SH-SY5Y (cell line): ENCODE results near the gene CCDC15.

Experiments
- GATA2 ChIP-seq: IDR thresholded peaks from 2 replicates; pipeline ENCODE4 v1.6.1; 2011; ENCODE audit warnings: mild to moderate bottlenecking, low read depth, low read length
- GATA3 ChIP-seq: IDR thresholded peaks from 2 replicates; pipeline ENCODE4 v1.6.1; 2011; ENCODE audit warnings: low read depth, mild to moderate bottlenecking, low read length, moderate library complexity

The CCDC15 gene, protein sequence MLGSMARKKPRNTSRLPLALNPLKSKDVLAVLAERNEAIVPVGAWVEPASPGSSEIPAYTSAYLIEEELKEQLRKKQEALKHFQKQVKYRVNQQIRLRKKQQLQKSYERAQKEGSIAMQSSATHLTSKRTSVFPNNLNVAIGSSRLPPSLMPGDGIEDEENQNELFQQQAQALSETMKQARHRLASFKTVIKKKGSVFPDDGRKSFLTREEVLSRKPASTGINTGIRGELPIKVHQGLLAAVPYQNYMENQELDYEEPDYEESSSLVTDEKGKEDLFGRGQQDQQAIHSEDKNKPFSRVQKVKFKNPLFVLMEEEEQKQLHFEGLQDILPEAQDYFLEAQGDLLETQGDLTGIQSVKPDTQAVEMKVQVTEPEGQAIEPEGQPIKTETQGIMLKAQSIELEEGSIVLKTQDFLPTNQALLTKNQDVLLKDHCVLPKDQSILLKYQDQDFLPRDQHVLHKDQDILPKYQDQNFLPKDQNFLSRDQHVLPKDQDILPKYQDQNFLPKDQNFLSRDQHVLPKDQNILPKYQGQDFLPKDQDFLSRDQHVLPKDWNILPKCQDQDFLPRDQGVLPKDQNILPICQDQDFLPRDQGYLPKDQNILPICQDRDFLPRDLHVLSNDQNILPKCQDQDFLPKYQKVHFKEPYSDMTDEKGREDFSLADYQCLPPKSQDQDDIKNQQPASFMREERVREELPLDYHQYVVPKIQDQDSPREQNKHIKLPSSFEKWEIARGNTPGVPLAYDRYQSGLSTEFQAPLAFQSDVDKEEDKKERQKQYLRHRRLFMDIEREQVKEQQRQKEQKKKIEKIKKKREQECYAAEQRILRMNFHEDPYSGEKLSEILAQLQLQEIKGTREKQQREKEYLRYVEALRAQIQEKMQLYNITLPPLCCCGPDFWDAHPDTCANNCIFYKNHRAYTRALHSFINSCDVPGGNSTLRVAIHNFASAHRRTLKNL

GRCh38 chr11:124953753-124954589 is at the start of gene CCDC15:
Gene CCDC15, plus strand, starts transcription at chr11:124954202. Its CDS starts 531 bp downstream, at chr11:124954733.
- TF ChIP-seq GATA2: no peak
- TF ChIP-seq GATA3: no peak

DNA sequence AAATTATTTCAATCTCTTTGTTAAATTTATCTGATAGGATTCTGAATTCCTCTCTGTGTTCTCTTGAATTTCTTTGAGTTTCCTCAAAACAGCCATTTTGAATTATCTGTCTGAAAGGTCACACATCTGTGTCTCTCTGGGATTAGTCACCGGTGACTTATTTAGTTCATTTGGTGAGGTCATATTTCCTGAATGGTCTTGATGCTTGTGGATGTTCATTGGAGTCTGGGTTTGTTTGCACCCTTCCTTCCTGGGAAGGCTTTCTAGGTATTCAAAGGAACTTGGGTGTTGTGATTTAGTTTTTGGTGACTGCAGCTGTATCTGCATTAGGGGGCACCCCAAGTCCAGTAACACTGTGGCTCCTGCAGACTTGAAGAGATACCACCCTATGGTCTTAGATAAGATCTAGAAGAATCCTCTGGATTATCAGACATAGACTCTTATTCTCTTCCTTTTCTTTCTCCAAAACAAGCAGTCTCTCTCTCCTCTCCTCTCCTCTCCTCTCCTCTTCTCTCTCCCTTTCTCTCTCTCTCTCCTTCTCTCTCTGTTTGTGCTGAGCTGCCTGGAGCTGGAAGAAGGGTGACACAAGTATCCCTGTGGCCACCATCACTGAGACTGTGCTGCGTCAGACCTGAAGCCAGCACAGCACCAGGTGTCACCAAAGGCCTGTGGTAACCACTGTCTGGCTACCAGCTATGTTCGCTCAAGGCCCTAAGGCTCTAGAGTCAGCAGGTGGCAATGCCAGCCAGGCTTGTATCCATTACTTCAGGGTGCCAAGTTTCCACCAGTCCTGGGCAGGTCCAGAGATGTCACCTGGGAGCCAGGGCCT is 38.2 kb upstream of the CCDC15 start:
- no peak for TF ChIP-seq GATA3
- TF ChIP-seq GATA2: no peak

DNA sequence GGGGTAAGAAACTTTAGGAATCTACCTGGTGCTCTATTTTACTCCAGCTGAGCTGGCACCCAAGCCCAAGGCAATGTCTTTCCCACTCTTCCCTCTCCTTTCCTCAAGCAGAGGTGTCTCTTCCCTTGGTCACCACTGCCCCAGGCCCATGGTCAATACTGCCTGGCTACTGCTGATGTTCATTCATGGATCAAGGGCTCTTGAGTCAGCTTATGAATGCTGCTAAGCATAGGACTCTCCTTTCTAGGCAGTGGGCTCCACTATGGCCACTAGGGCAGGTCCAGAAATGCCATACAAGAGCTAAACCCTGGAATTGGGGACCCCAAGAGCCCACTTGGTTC is 37.7 kb upstream of the CCDC15 start:
- TF ChIP-seq GATA3 (no peak), GATA2 (no peak)

- no peak for TF ChIP-seq GATA3
- no peak for TF ChIP-seq GATA2
Measured at GRCh38 chr11:124917115-124917637, 36.8 kb upstream of the CCDC15 start.

DNA sequence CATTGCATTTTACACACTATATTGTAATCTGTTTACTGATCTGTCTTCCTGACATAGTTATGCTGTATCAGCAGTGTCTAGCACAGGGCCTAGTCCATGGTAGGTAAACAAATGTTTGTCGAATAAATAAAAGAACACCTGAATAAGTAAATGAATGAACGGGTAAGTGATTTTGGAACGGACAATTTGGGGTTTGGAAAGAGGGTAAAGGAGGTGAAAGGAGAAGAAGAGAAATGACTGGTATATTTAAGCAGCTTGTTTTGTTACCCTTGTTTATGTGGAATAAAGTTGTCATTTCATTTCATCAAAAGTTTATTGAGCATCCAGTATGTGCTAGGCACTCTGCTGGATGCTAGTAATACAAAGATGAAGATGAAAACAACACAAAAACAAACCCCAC is 35.1 kb upstream of the CCDC15 start, which contains the start of gene HEPN1:
Gene HEPN1, plus strand, starts transcription at position 301 of the 400 bp plus-strand sequence.
- TF ChIP-seq GATA2 (no peak), GATA3 (no peak)

DNA sequence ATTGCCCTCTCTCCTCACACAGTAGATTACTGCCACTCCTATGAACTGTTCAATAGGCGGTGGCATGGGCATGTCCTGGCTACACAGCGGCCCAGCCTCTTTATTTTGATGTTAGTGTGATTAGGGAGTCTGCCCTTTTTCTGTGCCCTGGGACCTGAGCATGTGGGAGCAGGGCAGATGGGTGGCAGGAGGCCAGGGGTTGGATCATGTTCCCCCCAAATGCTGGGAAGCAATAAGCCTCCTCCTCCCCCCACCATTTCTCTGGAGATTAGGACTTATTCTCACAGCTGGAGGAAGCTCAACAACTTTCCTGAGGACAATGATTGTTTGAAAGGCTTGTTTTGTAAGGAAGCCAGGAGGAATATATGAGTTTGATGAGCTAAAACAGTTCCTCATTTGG is 34.1 kb upstream of the CCDC15 start:
- TF ChIP-seq GATA3: no peak
- no peak for TF ChIP-seq GATA2

DNA sequence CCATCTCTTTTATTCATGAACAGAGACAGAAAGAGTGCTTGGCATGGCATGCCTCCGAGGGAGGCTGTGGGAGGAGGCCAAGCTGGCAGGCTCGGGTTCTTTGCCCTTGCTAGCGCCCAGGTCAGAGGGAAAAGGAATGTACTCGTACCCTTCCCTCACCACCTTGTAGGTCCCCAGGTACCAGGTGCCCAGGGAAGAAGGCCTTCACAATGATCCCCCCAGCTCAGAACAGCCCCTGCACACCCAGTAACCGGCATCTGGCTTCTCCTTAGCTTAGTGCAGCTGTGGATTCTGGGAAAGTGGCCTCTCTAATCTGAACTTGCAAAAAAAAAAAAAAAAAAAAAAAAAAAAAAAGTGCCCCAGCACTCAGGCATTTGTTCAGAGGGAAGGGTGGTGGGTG is 33.6 kb upstream of the CCDC15 start:
- TF ChIP-seq GATA2 (no peak), GATA3 (no peak)

GRCh38 chr11:124920870-124921609 is 33.0 kb upstream of the CCDC15 start:
- TF ChIP-seq GATA3 (no peak), GATA2 (no peak)

GRCh38 chr11:124922831-124923230 is 31.2 kb upstream of the CCDC15 start:
- TF ChIP-seq GATA2: no peak
- no peak for TF ChIP-seq GATA3

GRCh38 chr11:124923296-124923695 is 30.7 kb upstream of the CCDC15 start:
- TF ChIP-seq GATA2 (no peak), GATA3 (no peak)

GRCh38 chr11:124928942-124929665 is 24.9 kb upstream of the CCDC15 start:
- TF ChIP-seq GATA3 (no peak), GATA2 (no peak)

DNA sequence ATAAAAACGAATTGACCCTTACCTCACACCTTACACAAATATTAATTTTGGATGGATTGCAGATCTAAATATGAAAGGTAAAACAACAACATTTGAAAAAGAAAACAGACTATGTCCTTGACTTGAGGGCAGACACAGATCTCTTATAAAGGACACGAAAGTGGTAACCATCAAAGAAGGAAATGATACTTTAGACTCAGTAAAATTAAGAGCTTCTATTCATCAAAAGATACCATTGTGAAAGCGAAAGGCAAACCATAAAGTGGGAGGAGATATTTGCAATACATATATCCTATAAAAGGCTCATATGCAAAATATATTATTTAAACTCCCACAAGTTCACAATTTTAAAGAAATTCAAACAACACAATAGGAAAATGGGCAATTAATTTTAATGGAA is 23.2 kb upstream of the CCDC15 start:
- TF ChIP-seq GATA3 (no peak), GATA2 (no peak)
